K562 (cell line): Measurements from ENCODE around the gene HTT-AS. TPM values are rescaled to one million over a fixed set of nuclear protein-coding genes. Genes with fewer than 3 reads are reported as not detected.

Experiments used
- ATAC-seq: fragments of 200-7000 bp; cut with Tn5 transposase; 3 replicates; pipeline ENCODE4 v1.9.1; 2020; ENCODE audit warnings: moderate library complexity
- BruUV-seq: library from RNA; stranded (reverse); fragments of 400-500 nt; replicated peaks from 2 replicates; lab custom pipeline; 2021; lab: Mats Ljungman, UMichigan
- CTCF ChIA-PET: fragments of 300-600 bp; formaldehyde crosslinking; extraction: SDS; loops from one replicate; lab custom pipeline; 2021; ENCODE audit warnings: low intra/inter-chr PET ratio; lab: Yijun Ruan, JAX
- POLR2A ChIA-PET: fragments of 300-600, 350-650 bp; sonication (Branson Sonifier 250); formaldehyde crosslinking; extraction: SDS; loops from one replicate; lab custom pipeline; 2021; ENCODE audit warnings: antibody characterized with exemption, inconsistent platforms; lab: Yijun Ruan, JAX
- DNase-seq, 4 experiments: peaks; one replicate each; pipeline versions ENCODE4 v3.0.0 to v3.0.0-alpha.2; 2011 to 2018; ENCODE audit warnings: low spot score in 3 of 4, mixed read lengths in 3 of 4; ENCODE audit errors: extremely low read depth in 1 of 4
- FAIRE-seq: peaks from 2 replicates; lab custom pipeline; 2011; peaks lifted over from hg19 to GRCh38; lab: Jason Lieb, UNC
- H2AFZ ChIP-seq: 2 replicates; pipeline ENCODE4 v1.6.0; 2011; ENCODE audit warnings: low read depth, low read length, control low read depth, inconsistent platforms
- H3K27ac ChIP-seq: fragments of 200-600 bp; 3 replicates; pipeline ENCODE4 v1.8.0; 2011; ENCODE audit warnings: low read depth, mild to moderate bottlenecking, control low read depth, inconsistent platforms, low read length, moderate library complexity, mixed read lengths; ENCODE audit errors: extremely low read depth
- H3K27me3 ChIP-seq, 2 experiments: fragments of 300-600 bp in 1 of 2; 2 replicates in 1 of 2; 3 replicates in 1 of 2; pipeline versions ENCODE4 v1.6.0 to v1.8.0; 2011; ENCODE audit warnings: inconsistent platforms in 2 of 2, low read length in 2 of 2, mild to moderate bottlenecking in 1 of 2, mixed read lengths in 1 of 2, moderate library complexity in 1 of 2; ENCODE audit not compliant: control insufficient read depth in 2 of 2, insufficient read depth in 2 of 2
- H3K36me3 ChIP-seq: fragments of 300-600 bp; 3 replicates; pipeline ENCODE4 v1.8.0; 2011; ENCODE audit warnings: mild to moderate bottlenecking, low read length, inconsistent platforms; ENCODE audit not compliant: control insufficient read depth, insufficient read depth
- H3K4me1 ChIP-seq, 2 experiments: fragments of 200-600 bp in 1 of 2; replicated peaks in 1 of 2; 2 replicates in 1 of 2; 3 replicates in 1 of 2; pipeline versions ENCODE4 v1.5.1 to v1.8.0; 2011; ENCODE audit warnings: inconsistent platforms in 2 of 2, low read length in 2 of 2, mild to moderate bottlenecking in 1 of 2, mixed read lengths in 1 of 2, moderate library complexity in 1 of 2; ENCODE audit not compliant: control insufficient read depth in 2 of 2, insufficient read depth in 2 of 2
- H3K4me2 ChIP-seq: 2 replicates; pipeline ENCODE4 v1.6.1; 2011; ENCODE audit warnings: low read length, control low read depth, inconsistent platforms, mixed read lengths; ENCODE audit not compliant: insufficient read depth
- H3K4me3 ChIP-seq: fragments of 200-600 bp; sonication (generic), shearing (Covaris generic); 2 replicates; pipeline ENCODE4 v1.5.1; 2016; ENCODE audit warnings: control low read depth, inconsistent platforms
- H3K79me2 ChIP-seq: fragments of 200-600 bp; 3 replicates; pipeline ENCODE4 v1.8.0; 2011; ENCODE audit warnings: low read length, inconsistent platforms; ENCODE audit not compliant: control insufficient read depth, insufficient read depth
- H3K9ac ChIP-seq, 2 experiments: 2 replicates each; pipeline versions ENCODE4 v1.6.0 to v1.6.1; 2011; ENCODE audit warnings: low read depth in 2 of 2, low read length in 2 of 2, control low read depth in 1 of 2, inconsistent platforms in 1 of 2, mild to moderate bottlenecking in 1 of 2, mixed read lengths in 1 of 2; ENCODE audit not compliant: insufficient read depth in 1 of 2
- H3K9me1 ChIP-seq: one replicate; pipeline ENCODE4 v1.6.0; 2011; ENCODE audit warnings: inconsistent platforms, mild to moderate bottlenecking, low read length, moderate library complexity; ENCODE audit not compliant: control insufficient read depth, insufficient read depth
- H3K9me3 ChIP-seq: replicated peaks from 2 replicates; pipeline ENCODE4 v1.5.1; 2011; ENCODE audit warnings: low read depth, low read length, inconsistent platforms; ENCODE audit not compliant: control insufficient read depth, insufficient read depth
- H4K20me1 ChIP-seq: replicated peaks from 2 replicates; pipeline ENCODE4 v1.6.1; 2011; ENCODE audit warnings: low read length, inconsistent platforms, mixed read lengths; ENCODE audit not compliant: control insufficient read depth, insufficient read depth
- BRD4 ChIP-seq: fragments of 200-600 bp; sonication (generic); IDR thresholded peaks from 2 replicates; pipeline ENCODE4 v1.6.1; 2017; ENCODE audit warnings: inconsistent platforms
- DNMT1 ChIP-seq: fragments of 450-650 bp; IDR thresholded peaks from 2 replicates; pipeline ENCODE4 v1.6.1; 2016; ENCODE audit warnings: antibody characterized with exemption, mild to moderate bottlenecking
- NR4A1 ChIP-seq, 2 experiments: fragments of 250-450 bp in 1 of 2; fragments of 450-650 bp in 1 of 2; sonication (Bioruptor Pico) in 1 of 2; IDR thresholded peaks; 2 replicates each; pipeline versions ENCODE4 v1.4.0 to v1.6.1; 2016 to 2020; ENCODE audit warnings: mild to moderate bottlenecking in 2 of 2, missing compliant biosample characterization in 1 of 2, missing genetic modification characterization in 1 of 2, moderate library complexity in 1 of 2
- ZNF436 ChIP-seq: fragments of 250-450, 450-650 bp; sonication (Bioruptor Pico); formaldehyde crosslinking; IDR thresholded peaks from 2 replicates; pipeline ENCODE4 v1.7.0; 2020; ENCODE audit warnings: mild to moderate bottlenecking
- ZNF644 ChIP-seq: fragments of 200-800 bp; sonication (Bioruptor generic); IDR thresholded peaks from 2 replicates; pipeline ENCODE4 v1.6.1; 2016; ENCODE audit warnings: low read depth, missing genetic modification characterization, missing compliant biosample characterization
- WGBS: fragments of 100-300 bp; shearing (Covaris generic); methylation state at CpG from one replicate; pipeline ENCODE4 v1.1.6; 2016; ENCODE audit warnings: low coverage, mixed read lengths; ENCODE audit not compliant: insufficient coverage; ENCODE audit errors: missing lambda C conversion rate; 5-methylcytosine and 5-hydroxymethylcytosine counted together
- in situ Hi-C: fragments of 300-500 bp; cut with MboI; formaldehyde crosslinking; loops from 4 replicates; pipeline ENCODE4 v1.15.0; 2018; ENCODE audit warnings: inconsistent platforms, mixed read lengths
- intact Hi-C: fragments of 100-400 bp; cut with micrococcal nuclease; formaldehyde crosslinking; loops from 2 replicates; pipeline ENCODE4 v1.14.2; 2022
- polyA plus RNA-seq, 8 experiments: library from polyadenylated mRNA; depleted of rRNA in 4 of 8; stranded (reverse) in 5 of 8; unstranded in 3 of 8; fragments of >200 nt; fragmentation: Nextera tagmentation in 2 of 8; fragmentation: Illumina TruSeq in 1 of 8; extraction: Ambion mirVana in 2 of 8; extraction: Trizol in 1 of 8; gene quantifications; 2 replicates each; pipeline versions ENCODE4 v1.2.1 to v1.2.3, GENCODE V29; 2011 to 2014; ENCODE audit warnings: inconsistent platforms in 1 of 8, missing spikeins in 1 of 8
- total RNA-seq, 7 experiments: library from RNA; depleted of rRNA in 6 of 7; stranded (reverse); fragments of >200 nt in 6 of 7; fragmentation: Illumina TruSeq in 2 of 7; extraction: Trizol in 2 of 7; gene quantifications; 2 replicates each; pipeline versions ENCODE4 v1.2.1 to v1.2.3, GENCODE V29; 2011 to 2021; ENCODE audit warnings: low replicate concordance in 1 of 7

The HTT-AS gene
- total and polyA plus RNA-seq, 9 of the 15 experiments (the other 6 are each of a cell fraction or from before 2014, with no cell fraction given): not detected

GRCh38 chr4:3123181-3123671 is 48.9 kb upstream of the HTT-AS start (continued):
- TF ChIP-seq NR4A1 (CRISPR knock-in tag; IDR thresholded peaks at IDR 0.05): no peak
- no peak for TF ChIP-seq NR4A1 (tag; IDR thresholded peaks at IDR 0.05)
- no peak for TF ChIP-seq BRD4
- no peak for TF ChIP-seq DNMT1
- TF ChIP-seq ZNF436 (CRISPR knock-in tag): no peak

GRCh38 chr4:3122081-3122563 is 47.8 kb upstream of the HTT-AS start:
- Histone ChIP-seq H3K4me2 (no peak overlapping the region), H2AFZ (no peak overlapping the region)
- FAIRE-seq: no peak

More at GRCh38 chr4:3122081-3122563, 47.8 kb upstream of the HTT-AS start:
- ATAC-seq: no peak
- Histone ChIP-seq H4K20me1 (no peaks in the 10 kb centered on the region), H3K4me1 (no peaks in the 10 kb centered on the region), H3K79me2 (no peaks in the 10 kb centered on the region), H3K27ac (no peak overlapping the region), H3K36me3 (peaks cover 19% of the 10 kb centered on the region; the same call in 2 of the 3 replicates), H3K27me3 (no peaks in the 10 kb centered on the region), H3K9me1 (no peaks in the 10 kb centered on the region), H3K9me3 (no peaks in the 10 kb centered on the region), H3K9ac (no peak overlapping the region), H3K4me3 (no peak overlapping the region)
- no TSS peak for BruUV-seq
- TF ChIP-seq ZNF644 (tag): no peak
- in situ Hi-C loops (no loop called here), intact Hi-C loops (no loop called here)
- WGBS: 82% methylated on average over 9 of the region's 9 CpGs
- CTCF ChIA-PET: no interaction called here
- no peak for DNase-seq
- POLR2A ChIA-PET: interaction anchor here (1.4 kb wide), 1 partner anchor 9 kb away, joined by 3 read pairs; no protein-coding TSS in a partner anchor
